OCI-LY7 (cell line): Measurements from ENCODE around the gene NFRKB.

ENCODE experiments used
- EZH2phosphoT487 ChIP-seq: fragments of 200-600 bp; sonication (generic); IDR thresholded peaks from 2 replicates; pipeline ENCODE4 v1.6.1; 2018; ENCODE audit warnings: low read depth, borderline replicate concordance, mild to moderate bottlenecking, mixed run types, antibody characterized with exemption, low read length, moderate library complexity, mixed read lengths
- TF ChIP-seq, protein P1 (sequence below): fragments of 200-600 bp; sonication (generic); conservative IDR thresholded peaks from 2 replicates; pipeline ENCODE4 v1.5.1; 2014; ENCODE audit warnings: mild to moderate bottlenecking, antibody characterized with exemption, low read length, moderate library complexity, mixed read lengths

DNA sequence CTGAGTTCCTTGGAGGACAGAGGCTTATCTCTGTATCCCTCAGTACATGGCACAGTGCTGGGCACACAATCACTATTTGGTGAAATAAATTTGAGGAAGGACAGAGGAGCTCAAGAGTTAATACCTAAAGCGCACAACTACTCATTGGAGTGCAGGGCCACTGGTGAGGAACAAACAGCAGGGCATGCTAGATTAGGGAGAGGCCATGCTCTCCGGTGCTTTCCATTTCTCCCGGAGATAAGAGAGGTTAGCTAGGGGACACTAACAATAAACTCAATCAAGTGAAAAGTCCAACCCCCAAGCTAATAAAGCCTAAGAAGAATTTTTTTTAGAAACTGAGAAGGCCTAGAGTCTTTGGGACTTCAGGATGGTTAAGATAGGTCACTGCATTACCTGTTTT lies 29.1 kb downstream of the NFRKB start:
- TF ChIP-seq, protein P1, sequence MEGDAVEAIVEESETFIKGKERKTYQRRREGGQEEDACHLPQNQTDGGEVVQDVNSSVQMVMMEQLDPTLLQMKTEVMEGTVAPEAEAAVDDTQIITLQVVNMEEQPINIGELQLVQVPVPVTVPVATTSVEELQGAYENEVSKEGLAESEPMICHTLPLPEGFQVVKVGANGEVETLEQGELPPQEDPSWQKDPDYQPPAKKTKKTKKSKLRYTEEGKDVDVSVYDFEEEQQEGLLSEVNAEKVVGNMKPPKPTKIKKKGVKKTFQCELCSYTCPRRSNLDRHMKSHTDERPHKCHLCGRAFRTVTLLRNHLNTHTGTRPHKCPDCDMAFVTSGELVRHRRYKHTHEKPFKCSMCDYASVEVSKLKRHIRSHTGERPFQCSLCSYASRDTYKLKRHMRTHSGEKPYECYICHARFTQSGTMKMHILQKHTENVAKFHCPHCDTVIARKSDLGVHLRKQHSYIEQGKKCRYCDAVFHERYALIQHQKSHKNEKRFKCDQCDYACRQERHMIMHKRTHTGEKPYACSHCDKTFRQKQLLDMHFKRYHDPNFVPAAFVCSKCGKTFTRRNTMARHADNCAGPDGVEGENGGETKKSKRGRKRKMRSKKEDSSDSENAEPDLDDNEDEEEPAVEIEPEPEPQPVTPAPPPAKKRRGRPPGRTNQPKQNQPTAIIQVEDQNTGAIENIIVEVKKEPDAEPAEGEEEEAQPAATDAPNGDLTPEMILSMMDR = no peak
- no peak for TF ChIP-seq EZH2phosphoT487
